SK-MEL-5 (cell line): Measurements from ENCODE around the gene RASA3. TPM values are rescaled to one million over a fixed set of nuclear protein-coding genes. Genes with fewer than 3 reads are reported as not detected.
"Not testable (repeated sequence)": the region's sequence is repeated elsewhere in the genome, so short reads cannot be mapped to it uniquely, and the experiment has no call there.

Source experiments
- DNase-seq: peaks from one replicate; pipeline ENCODE4 v3.0.0-alpha.2; 2016; ENCODE audit warnings: low read depth, low spot score
- in situ Hi-C: cut with HindIII; loops from 2 replicates; pipeline ENCODE4 v1.10.0; 2016; ENCODE audit warnings: low sequenced_read_pairs, high pct_unique_total_duplicates, low pct_unique_long_range_greater_than_20kb
- total RNA-seq: library from RNA; depleted of rRNA; stranded (reverse); fragments of >200 nt; shearing (Covaris generic); gene quantifications from 2 replicates; pipeline ENCODE4 v1.2.3, GENCODE V29; 2014

RASA3 gene
- total RNA-seq, 1 experiment from 2014 or later: 17.8 TPM

GRCh38 chr13:114122591-114123211 lies 9.7 kb downstream of the RASA3 start:
- in situ Hi-C loops: no loop called here
- DNase-seq: no peak

- no peak for DNase-seq
- in situ Hi-C loops: no loop called here
Observed at GRCh38 chr13:114122127-114122511, 10.3 kb downstream of the RASA3 start.

GRCh38 chr13:114121496-114122126 lies 10.8 kb downstream of the RASA3 start:
- DNase-seq: no peak
- in situ Hi-C loops: no loop called here

DNA sequence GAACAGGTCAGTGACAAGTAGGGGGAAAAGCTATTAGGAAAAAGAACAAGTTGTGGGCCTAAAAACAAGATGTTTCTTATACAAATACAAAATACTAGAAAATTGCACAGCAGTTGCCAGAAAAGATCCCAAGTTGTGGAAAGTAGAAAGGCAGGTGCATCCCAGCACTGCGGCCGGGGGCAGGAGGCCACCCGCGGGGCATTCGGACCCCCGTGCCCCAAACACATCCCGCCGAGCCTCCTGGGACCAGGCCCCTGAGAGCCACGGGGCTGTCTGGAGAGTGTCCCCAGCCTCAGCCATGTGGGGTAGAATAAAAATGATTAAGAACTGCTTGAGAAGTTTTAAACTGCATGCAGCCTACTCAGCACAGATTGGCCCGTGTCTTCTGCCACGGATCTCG lies 11.4 kb downstream of the RASA3 start:
- no peak for DNase-seq
- in situ Hi-C loops: no loop called here

GRCh38 chr13:114120591-114121011 lies 11.8 kb downstream of the RASA3 start:
- DNase-seq: no peak
- in situ Hi-C loops: no loop called here

- DNase-seq: no peak
- in situ Hi-C loops: no loop called here
Observed at GRCh38 chr13:114119196-114119595, 13.2 kb downstream of the RASA3 start.

GRCh38 chr13:114118511-114119123 lies 13.8 kb downstream of the RASA3 start:
- in situ Hi-C loops: no loop called here
- no peak for DNase-seq

GRCh38 chr13:114118086-114118485 lies 14.3 kb downstream of the RASA3 start:
- DNase-seq: no peak
- in situ Hi-C loops: no loop called here

DNA sequence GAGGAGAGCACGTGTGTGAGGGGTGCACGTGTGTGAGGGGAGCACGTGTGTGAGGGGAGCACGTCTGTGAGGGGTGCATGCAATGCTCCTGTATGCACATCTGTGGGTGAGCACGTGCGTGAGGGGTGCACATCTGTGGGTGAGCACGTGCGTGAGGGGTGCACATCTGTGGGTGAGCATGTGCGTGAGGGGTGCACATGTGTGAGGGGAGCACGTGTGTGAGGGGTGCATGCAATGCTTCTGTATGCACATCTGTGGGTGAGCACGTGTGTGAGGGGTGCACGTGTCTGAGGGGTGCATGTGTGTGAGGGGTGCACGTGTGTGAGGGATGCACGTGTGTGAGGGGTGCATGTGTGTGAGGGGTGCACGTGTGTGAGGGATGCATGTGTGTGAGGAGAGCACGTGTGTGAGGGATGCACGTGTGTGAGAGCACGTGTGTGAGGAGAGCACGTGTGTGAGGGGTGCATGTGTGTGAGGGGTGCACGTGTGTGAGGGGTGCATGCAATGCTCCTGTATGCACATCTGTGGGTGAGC lies 15.0 kb downstream of the RASA3 start:
- in situ Hi-C loops, DNase-seq: not testable (repeated sequence)

DNA sequence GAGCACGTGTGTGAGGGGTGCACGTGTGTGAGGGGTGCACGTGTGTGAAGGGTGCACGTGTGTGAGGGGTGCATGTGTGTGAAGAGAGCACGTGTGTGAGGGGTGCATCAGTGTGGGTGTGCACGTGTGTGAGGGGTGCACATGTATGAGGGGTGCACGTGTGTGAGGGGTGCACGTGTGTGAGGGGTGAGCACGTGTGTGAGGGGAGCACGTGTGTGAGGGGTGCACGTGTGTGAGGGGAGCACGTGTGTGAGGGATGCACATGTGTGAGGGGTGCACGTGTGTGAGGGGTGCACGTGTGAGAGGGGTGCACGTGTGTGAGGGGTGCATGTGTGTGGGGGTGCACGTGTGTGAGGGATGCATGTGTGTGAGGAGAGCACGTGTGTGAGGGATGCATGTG lies 15.7 kb downstream of the RASA3 start:
- in situ Hi-C loops: no loop called here
- DNase-seq: no peak

GRCh38 chr13:114115796-114116195 lies 16.6 kb downstream of the RASA3 start:
- in situ Hi-C loops: no loop called here
- no peak for DNase-seq

- in situ Hi-C loops: no loop called here
- DNase-seq: no peak
Observed at GRCh38 chr13:114115191-114115671, 17.2 kb downstream of the RASA3 start.

DNA sequence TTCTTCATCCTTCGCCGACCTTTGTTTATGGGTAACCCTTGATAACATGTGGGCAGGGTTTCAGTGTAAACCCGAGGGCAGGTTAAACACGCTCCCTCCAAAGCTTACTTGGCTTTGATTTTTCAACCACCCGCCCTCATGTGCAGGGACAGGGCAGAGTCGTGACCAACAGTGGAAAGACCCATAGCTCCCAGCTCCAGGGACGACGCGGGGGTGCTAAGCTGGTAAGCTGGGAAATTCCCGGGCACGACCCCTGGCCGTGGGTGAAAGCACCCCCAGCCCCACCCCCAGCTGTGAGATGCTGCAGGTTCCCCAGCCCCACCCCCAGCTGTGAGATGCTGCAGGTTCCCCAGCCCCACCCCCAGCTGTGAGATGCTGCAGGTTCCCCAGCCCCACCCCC lies 17.8 kb downstream of the RASA3 start:
- in situ Hi-C loops, DNase-seq: not testable (repeated sequence)

DNA sequence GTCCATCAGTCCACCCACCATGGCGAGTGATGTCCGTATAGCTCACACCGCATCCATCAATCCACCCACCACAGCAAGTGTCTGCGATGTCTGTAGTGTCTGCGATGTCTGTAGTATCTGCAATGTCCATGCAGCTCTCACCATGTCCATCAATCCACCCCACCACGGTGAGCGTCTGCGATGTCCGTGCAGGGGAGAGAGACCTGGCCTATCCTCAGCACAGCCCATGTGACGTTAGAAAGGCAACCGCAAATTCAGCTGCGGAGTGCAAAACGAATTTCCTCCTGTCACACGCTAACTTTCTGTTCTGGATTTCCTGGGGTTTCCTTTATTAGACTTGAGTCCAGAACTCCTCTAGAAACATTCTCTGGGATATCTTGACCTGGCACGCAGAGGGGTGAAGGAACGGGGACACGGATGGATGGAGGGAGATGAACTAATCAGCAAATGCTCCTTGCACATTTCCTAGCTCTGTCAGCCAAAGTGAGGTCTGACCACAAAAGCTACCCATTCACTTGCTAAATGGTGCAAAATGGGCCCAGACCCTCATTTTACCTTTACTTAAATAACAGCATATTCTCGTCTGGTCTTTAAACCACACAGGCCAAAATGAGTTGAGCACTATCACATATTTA lies 18.3 kb downstream of the RASA3 start:
- no peak for DNase-seq
- in situ Hi-C loops: no loop called here

DNA sequence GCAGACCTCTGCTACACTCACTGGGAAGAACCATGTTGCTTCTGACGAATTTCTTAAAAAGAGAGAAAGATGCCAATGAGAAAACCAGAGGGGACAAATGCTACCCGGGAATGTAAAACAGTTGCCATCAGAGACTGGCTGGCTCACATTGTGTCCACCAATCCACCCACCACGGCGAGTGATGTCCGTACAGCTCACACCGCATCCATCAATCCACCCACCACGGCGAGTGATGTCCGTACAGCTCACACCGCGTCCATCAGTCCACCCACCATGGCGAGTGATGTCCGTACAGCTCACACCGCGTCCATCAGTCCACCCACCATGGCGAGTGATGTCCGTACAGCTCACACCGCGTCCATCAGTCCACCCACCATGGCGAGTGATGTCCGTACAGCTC lies 19.0 kb downstream of the RASA3 start:
- DNase-seq, in situ Hi-C loops: not testable (repeated sequence)

DNA sequence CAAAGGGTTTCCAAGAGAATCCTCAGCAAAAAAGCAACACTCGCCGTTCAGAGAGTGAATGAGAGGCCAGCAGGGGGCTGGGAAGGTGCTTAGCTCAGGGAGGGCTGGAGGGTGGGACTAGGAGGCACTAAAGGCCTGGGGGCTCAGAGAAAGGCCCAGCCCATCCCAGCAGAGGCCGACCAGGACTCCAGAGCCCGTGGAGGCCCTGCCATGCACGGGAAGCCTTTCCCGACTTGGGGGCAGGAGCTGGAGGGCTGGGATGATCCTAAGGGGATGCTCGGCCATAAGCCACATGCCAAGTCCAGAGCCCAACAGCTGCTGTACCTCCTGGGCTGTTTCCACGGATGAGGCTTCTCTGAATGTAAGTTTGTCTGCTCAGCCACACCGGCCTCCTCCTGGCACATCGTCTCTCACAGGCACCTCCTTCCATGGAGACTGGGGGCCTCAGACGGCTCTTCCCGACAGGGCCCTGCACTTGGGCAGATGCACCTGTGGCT lies 19.5 kb downstream of the RASA3 start:
- in situ Hi-C loops: no loop called here
- DNase-seq: no peak

GRCh38 chr13:114112231-114112825 lies 20.1 kb downstream of the RASA3 start:
- in situ Hi-C loops: no loop called here

DNA sequence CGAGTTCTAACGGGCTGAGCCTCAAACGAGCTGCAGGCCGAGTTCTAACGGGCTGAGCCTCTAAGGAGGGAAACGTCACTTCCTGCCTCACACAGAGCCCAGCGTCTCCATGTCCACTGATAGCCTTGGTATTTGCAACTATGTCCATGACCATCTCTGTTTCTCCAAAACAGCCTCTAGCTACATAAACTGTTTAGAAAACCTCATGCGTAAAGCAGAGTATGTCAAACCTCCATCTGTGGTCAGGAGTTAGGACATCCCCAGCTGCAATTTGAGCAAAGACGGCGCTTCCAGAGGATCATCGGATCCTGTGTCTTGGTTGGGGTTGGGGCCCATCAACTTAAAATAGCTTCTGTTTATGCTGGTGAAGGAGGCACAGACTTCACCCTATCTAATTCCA lies 20.8 kb downstream of the RASA3 start:
- DNase-seq: no peak
- in situ Hi-C loops: no loop called here

More at GRCh38 chr13:114112231-114112825, 20.1 kb downstream of the RASA3 start:
- no peak for DNase-seq
